AG08396 (cell line): ENCODE measurements around the gene PARVB.

Experiments used
- DNase-seq: peaks from one replicate; pipeline ENCODE4 v3.0.0; 2012; ENCODE audit warnings: low spot score, mixed read lengths

PARVB gene

GRCh38 chr22:44185237-44186120 lies 161.4 kb downstream of the PARVB start:
- DNase-seq, result no peak

GRCh38 chr22:44186121-44186510 lies 162.0 kb downstream of the PARVB start:
- no peak for DNase-seq

GRCh38 chr22:44186737-44187136 lies 162.6 kb downstream of the PARVB start:
- no peak for DNase-seq

DNA sequence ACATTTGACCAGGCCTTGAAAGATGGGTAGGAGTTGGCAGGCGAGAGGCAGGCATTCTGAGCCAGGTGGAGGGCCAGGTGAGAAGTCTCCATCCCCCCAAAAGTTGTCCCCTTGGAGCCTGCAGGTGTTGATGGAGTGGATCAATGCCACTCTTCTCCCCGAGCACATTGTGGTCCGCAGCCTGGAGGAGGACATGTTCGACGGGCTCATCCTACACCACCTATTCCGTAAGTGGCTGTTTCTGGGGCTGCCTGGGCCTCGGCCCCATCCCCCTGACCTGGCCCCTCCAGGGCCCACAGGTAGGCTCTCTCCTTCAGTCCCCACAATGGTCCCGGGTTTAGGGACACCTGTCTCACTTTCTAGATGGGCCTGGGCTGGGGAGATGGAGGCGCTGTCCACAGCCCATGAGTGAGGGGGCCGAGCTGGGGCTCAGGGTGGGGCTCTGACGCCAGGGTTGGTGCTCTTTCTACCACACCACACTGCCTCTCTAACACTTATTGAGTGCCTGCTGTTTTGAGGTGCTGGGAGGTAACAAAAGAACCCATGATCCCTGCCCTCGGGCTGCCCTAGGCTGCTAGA lies 163.6 kb downstream of the PARVB start:
- no peak for DNase-seq

GRCh38 chr22:44188316-44188715 lies 164.2 kb downstream of the PARVB start:
- no peak for DNase-seq

- DNase-seq, result no peak
Observed at GRCh38 chr22:44188986-44189630, 165.0 kb downstream of the PARVB start.

- no peak for DNase-seq
Observed at GRCh38 chr22:44190381-44190976, 166.4 kb downstream of the PARVB start.

DNA sequence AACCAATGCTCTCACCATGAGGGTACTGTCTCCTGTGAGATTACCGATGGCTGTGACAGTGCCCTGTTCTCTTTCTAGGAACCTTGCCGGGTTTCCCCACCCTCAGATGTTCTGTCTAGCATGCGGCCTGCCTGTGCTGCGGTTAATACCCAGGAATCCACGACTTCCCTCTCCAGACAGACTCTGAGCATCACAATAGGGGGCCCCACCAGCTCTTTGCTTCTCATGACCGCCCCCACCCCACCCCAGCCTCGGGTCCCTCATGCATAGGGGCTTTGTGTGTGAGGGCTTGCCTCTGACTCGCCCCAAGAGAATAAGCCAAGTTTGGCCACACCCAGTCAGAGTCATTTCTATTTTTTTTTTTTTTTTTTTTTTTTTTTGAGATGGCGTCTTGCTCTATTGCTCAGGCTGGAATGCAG lies 166.9 kb downstream of the PARVB start:
- DNase-seq, result no peak

GRCh38 chr22:44192098-44192815 lies 168.2 kb downstream of the PARVB start:
- no peak for DNase-seq

- DNase-seq, result no peak
Observed at GRCh38 chr22:44192816-44193534, 168.9 kb downstream of the PARVB start.

DNA sequence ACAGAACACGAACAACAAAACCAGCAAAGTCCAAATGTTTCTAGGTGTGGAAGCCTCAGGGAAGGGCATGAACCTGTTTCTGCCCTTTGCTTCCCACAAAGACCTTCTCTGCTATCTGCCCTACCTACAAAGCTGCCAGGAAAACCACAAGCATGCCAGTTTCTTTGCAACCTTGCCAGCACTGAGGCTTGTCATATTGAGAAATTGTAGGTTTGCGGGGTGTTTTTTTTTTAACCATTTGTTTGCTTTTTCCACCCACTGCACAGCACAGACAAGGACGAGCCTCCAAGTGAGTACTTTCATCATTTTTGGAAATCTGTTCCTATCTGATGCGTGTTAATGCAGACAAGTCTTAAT lies 169.4 kb downstream of the PARVB start:
- DNase-seq, result no peak

DNA sequence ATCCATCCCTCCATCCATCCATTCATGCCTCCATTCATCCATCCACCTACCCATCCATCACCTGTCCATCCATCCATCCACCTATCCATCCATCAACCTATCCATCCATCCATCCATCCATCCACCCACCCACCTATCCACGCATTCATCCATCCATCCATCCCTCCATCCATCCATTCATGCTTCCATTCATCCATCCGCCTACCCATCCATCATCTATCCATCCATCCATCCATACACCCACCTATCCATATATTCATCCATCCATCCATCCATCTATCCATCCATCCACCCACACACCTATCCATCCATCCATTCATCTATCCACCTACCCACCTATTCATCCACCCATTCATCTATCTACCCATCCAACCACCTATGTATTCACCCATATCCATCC lies 170.5 kb downstream of the PARVB start:
- no peak for DNase-seq

DNA sequence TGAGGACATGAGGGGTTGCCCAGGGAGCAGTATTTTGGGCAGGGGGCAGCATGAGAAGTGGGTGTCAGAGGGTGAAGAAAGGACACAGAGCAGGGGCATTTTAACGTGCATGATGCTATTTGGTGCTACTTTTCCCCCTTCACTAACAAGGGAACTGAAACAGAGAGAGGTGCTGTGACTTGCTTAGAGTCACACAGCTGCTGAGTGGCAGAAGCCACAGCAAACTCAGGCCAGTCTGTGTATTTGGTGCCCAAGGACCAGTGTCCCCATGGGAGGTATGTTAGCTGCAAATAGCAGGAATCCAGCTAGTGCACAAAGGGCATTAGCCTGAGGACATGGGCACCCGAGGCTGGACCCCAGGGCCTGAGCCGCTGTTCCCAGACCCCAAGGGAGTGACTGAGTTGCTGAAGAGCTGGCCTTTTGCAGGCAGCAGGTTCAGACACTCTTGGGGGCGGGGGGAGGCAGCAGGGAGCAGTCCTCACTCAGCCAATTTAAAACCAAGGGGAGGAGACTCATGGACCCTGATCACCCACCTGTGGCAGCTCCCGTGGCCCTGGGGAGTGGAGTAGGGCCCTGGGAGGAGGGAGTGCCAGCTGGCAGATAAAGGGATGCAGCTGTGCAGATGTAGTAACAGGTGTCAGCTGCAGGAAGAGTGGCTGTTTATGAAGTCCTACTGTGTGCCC lies 171.2 kb downstream of the PARVB start:
- DNase-seq, result no peak

DNA sequence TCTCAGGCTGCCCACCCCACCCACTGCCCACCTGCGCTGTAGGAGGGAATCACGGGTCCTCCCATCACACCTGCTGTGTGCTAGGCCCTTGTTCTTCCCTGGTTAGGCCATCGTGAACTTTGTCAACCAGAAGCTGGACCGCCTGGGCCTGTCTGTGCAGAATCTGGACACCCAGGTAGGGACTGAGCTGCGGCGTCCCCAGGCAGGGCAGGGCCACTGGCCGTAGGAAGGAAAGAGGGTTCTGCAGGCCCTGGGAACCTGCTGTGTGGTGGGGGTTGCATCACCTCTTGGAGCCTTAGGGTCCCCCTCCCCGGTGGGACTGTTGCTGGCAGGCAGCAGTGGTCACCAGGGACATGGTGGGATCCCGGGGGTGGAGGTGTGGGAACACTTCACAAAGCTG lies 172.1 kb downstream of the PARVB start:
- DNase-seq, result no peak

DNA sequence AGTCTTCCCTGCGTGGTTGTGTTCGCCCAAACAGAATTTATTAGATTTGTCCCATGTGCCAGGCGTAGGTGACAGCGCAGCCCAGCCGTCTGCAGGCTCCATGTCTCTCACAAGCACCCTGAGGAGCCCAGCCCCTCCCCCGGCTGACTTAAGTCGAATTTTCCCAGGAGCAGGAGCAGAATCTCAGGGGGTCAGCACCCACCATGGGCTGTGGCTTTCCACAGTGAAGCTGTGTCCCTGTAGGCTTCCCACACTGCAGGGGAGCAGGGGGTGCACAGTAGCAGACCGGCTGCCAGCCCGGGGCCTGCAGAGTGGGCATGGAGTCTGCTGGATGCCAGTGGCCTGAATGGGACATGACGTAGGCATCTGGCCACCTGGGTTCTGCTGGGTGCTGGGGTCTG lies 172.6 kb downstream of the PARVB start:
- no peak for DNase-seq

DNA sequence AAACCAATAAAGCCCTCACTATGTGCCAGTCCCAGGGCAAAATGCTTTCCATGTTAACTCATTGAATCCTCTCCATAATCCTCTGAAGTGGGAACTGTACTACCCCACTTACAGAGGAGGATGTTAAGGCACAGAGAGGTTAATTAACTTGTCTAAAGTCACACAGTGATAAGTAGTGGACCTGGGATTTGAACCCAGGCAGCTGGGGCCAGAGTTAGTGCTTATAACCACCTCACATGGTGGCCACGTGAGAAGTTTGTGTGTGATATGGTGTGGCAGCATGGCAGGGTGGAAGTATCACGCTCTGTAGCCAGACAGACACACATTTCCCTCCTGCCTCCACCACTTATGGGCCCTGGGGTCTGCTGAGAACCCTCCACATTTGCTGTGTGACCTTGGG lies 173.2 kb downstream of the PARVB start:
- no peak for DNase-seq

- DNase-seq, result no peak
Observed at GRCh38 chr22:44199164-44199563, 175.1 kb downstream of the PARVB start.

DNA sequence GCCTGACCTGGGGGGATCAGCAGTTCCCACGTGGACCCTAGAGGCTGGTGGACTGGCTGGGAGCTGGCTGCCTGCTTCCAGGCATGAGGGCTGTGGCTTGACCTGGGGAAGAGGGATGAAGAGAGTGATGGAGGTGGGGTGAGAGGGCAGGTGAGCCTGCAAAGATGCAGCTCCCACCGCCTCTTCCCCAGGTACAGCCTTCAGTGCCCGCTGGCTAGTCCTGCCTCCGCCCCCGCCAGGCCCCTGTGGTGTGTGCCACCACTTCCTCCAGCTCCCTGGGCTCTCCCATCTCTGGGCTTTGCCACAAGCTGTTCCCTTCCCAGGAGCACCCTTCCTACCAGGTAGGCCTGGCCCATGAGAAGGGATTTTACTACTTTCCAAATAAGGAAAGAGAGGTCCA lies 175.8 kb downstream of the PARVB start:
- no peak for DNase-seq

DNA sequence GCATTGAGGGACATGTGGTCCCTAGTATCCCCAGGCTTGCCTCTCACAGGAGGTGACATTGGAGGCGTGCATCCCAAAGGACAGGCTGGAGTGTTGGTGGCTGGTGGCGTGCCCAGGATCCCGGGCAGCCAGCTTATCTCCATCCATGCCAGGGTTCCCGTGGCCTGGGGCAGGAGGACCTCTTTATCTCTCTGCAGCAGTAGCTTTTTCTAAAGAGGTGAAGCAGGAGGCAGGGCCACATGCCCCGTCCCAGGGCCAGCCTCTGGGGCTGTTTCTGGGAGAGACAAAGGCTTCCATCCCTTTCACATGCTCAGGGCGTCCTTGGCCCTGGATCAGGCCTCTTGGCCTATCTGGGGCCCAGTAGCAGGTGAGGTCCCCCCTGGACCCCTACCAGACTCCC lies 176.3 kb downstream of the PARVB start:
- no peak for DNase-seq

DNA sequence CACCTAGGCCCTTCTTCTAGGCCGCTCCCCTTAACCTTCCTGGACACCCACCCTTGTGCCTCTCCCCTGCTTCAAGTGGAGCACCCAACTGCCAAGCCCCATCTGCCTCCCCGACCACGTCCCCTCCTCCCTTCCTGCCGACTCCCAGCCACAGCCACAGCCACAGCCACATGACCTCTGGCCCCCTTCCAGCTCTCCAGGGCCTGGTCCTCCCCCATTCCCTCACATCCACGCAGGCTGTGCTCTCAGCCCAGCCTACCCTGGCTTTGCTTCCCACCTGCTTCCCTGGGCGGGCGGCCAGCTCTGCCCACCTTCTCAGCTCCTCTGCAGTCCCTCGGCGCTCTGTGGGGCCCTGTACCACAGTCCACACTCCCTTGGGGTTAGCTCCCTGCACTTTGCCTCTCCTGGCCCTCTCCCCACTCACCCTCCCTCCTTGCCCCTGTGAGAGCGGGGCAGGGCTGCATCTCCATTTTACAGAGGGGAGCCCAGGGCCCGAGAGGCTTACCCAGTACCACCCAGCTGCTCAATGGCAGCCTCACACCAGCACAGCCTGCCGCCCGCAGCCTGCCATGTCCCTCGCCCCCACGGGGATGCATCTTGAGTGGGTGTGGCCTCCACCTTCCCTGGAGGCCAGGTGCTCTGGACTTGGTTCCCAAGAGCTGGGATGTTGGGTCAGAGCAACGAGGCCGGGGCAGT lies 176.9 kb downstream of the PARVB start:
- DNase-seq, result no peak
